ENCODE results near the gene PRKCI.

- TF ChIP-seq EZH2 (IDR thresholded peaks at IDR 0.05; ENCODE audit: insufficient read depth, poor library complexity, severe bottlenecking) (no peak), EZH2phosphoT487 (IDR thresholded peaks at IDR 0.05; ENCODE audit: insufficient read depth, low read depth) (no peak)
Measured at GRCh38 chr3:170320461-170321121, 98.4 kb downstream of the PRKCI start.
